Suprapubic skin (tissue), 4 donors: ENCODE data around the gene BMPR2. TPM values are rescaled to one million over a fixed set of nuclear protein-coding genes. Genes with fewer than 3 reads are reported as not detected.
"Not testable (repeated sequence)": the region's sequence is repeated elsewhere in the genome, so short reads cannot be mapped to it uniquely, and the experiment has no call there.

Experiments
- DNase-seq, 2 donors: peaks; one replicate each; pipeline ENCODE4 v3.0.0-alpha.2; 2019; ENCODE audit warnings: low spot score in 2 of 2
- H3K27ac ChIP-seq: fragments of 200-600 bp; sonication (generic); one replicate; pipeline ENCODE4 v1.5.1; 2019
- H3K27me3 ChIP-seq: fragments of 200-600 bp; sonication (generic); one replicate; pipeline ENCODE4 v1.5.1; 2019
- H3K36me3 ChIP-seq: fragments of 200-600 bp; sonication (generic); one replicate; pipeline ENCODE4 v1.5.1; 2019
- H3K4me1 ChIP-seq: fragments of 200-600 bp; sonication (generic); one replicate; pipeline ENCODE4 v1.5.1; 2019
- H3K4me3 ChIP-seq: fragments of 200-600 bp; sonication (generic); one replicate; pipeline ENCODE4 v1.5.1; 2019; ENCODE audit warnings: mild to moderate bottlenecking
- H3K9me3 ChIP-seq: fragments of 200-600 bp; sonication (generic); one replicate; pipeline ENCODE4 v1.5.1; 2019
- EP300 ChIP-seq: sonication (generic); formaldehyde crosslinking; IDR thresholded peaks from one replicate; pipeline ENCODE4 v1.6.1; 2017; ENCODE audit warnings: antibody characterized with exemption
- POLR2A ChIP-seq, 2 donors: fragments of 450-650 bp; IDR thresholded peaks; one replicate each; pipeline ENCODE4 v1.6.1; 2017; ENCODE audit warnings: antibody characterized with exemption in 2 of 2, mild to moderate bottlenecking in 2 of 2, moderate library complexity in 2 of 2
- POLR2AphosphoS5 ChIP-seq, 3 donors: sonication (generic); formaldehyde crosslinking; IDR thresholded peaks; one replicate each; pipeline ENCODE4 v1.6.1; 2017; ENCODE audit warnings: antibody characterized with exemption in 3 of 3
- WGBS: methylation state at CpG from one replicate; pipeline ENCODE4 v1.1.5; 2018; 5-methylcytosine and 5-hydroxymethylcytosine counted together
- total RNA-seq, 4 donors: library from RNA; depleted of rRNA; stranded (reverse); fragments of >200 nt; gene quantifications; one replicate each; pipeline ENCODE4 v1.1.0, GENCODE V29; 2016
- TF ChIP-seq, protein P1 (sequence below), 2 donors: fragments of 200-600 bp in 1 of 2; fragments of 450-650 bp in 1 of 2; sonication (generic) in 1 of 2; IDR thresholded peaks; one replicate each; pipeline ENCODE4 v1.5.1; 2016 to 2019; ENCODE audit warnings: antibody characterized with exemption in 2 of 2, mild to moderate bottlenecking in 1 of 2, moderate library complexity in 1 of 2

BMPR2 gene
- total RNA-seq, 4 donors from 2014 or later = 37.8 to 47.1 (median 42.3) TPM

DNA sequence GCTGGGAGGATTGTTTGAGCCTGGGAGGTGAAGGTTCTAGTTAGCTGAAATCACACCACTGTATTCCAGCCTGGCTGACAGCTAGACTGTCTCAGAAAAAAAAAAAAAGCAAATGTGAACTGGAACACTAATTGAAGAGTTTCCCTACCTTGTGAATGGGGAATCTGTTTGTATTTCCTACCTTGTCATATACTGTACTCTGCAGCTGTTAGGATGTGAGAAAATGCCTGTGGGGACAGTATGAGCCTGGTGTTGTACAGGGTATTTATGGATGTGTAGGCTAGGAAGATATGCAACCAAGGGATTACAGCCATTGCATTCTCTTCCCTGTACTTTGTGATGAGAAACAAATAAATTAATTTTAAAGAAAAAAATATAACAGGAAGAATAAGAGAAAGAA, 145.3 kb downstream of the BMPR2 start:
- H3K36me3 ChIP-seq = peaks cover 66% of the 10 kb centered on the region
- no peak for TF ChIP-seq EP300
- no peak for TF ChIP-seq POLR2A (IDR thresholded peaks at IDR 0.05)
- TF ChIP-seq POLR2AphosphoS5 (IDR thresholded peaks at IDR 0.05) = no peak
- TF ChIP-seq, protein P1, sequence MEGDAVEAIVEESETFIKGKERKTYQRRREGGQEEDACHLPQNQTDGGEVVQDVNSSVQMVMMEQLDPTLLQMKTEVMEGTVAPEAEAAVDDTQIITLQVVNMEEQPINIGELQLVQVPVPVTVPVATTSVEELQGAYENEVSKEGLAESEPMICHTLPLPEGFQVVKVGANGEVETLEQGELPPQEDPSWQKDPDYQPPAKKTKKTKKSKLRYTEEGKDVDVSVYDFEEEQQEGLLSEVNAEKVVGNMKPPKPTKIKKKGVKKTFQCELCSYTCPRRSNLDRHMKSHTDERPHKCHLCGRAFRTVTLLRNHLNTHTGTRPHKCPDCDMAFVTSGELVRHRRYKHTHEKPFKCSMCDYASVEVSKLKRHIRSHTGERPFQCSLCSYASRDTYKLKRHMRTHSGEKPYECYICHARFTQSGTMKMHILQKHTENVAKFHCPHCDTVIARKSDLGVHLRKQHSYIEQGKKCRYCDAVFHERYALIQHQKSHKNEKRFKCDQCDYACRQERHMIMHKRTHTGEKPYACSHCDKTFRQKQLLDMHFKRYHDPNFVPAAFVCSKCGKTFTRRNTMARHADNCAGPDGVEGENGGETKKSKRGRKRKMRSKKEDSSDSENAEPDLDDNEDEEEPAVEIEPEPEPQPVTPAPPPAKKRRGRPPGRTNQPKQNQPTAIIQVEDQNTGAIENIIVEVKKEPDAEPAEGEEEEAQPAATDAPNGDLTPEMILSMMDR (IDR thresholded peaks at IDR 0.05) = no peak
- H3K4me3 ChIP-seq = no peak overlapping the region
- no peak for DNase-seq
- H3K27ac ChIP-seq = no peak overlapping the region
- H3K4me1 ChIP-seq = no peaks in the 10 kb centered on the region
- no peaks in the 10 kb centered on the region for H3K27me3 ChIP-seq
- H3K9me3 ChIP-seq = no peaks in the 10 kb centered on the region

DNA sequence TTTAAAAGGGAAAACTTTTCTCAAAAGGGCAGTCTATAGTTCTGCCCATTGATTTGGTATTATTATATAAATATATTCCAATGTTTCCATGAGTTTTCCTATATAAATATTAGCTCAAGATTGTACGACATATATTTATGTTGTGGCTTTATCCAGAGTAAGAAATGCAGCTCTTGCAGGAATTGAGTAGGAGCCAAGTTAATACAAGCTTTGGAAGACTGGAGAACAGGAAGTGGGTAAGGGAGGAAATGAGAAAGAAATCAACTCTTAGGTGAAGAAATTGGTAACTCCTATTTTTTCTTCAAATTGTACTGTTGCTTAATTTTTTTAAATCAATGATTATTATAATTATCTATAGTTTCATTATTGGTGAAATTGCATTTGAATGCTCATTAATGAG, 153.3 kb downstream of the BMPR2 start:
- TF ChIP-seq POLR2AphosphoS5 (IDR thresholded peaks at IDR 0.05) = no peak
- H3K36me3 ChIP-seq = peaks cover 29% of the 10 kb centered on the region
- no peaks in the 10 kb centered on the region for H3K27me3 ChIP-seq
- H3K27ac ChIP-seq = no peak overlapping the region
- DNase-seq = no peak
- no peaks in the 10 kb centered on the region for H3K9me3 ChIP-seq
- 57% methylated on average over 1 of the region's 1 CpG for WGBS
- peaks cover 4% of the 10 kb centered on the region for H3K4me1 ChIP-seq
- no peak overlapping the region for H3K4me3 ChIP-seq

DNA sequence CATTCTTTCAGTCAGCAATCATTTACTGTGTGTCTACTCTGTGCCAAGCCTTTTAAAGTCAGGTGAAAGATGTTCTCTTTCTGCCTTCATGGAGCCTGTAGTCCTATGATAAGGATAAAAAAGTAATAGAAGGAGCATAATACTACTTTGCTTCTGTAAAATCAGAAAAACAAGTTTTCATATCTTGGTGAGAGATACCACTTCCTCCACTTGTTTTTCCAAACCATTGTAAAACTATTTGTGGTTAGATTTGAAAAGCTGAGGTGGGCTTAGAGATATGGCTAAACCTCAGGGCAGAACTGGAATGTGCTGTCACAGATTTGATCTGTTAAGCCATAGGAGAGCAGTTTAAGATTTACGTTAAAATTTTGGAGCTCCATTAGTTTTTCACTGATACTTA, 153.9 kb downstream of the BMPR2 start:
- no peak for DNase-seq
- Histone ChIP-seq H3K27me3 (no peaks in the 10 kb centered on the region), H3K4me3 (no peak overlapping the region), H3K9me3 (no peaks in the 10 kb centered on the region), H3K27ac (no peak overlapping the region), H3K36me3 (peaks cover 28% of the 10 kb centered on the region), H3K4me1 (peaks cover 4% of the 10 kb centered on the region)
- 78% methylated on average over 1 of the region's 1 CpG for WGBS
- no peak for TF ChIP-seq EP300
- TF ChIP-seq, protein P1 (IDR thresholded peaks at IDR 0.05) = no peak
- no peak for TF ChIP-seq POLR2A (IDR thresholded peaks at IDR 0.05)
- no peak for TF ChIP-seq POLR2AphosphoS5 (IDR thresholded peaks at IDR 0.05)

DNA sequence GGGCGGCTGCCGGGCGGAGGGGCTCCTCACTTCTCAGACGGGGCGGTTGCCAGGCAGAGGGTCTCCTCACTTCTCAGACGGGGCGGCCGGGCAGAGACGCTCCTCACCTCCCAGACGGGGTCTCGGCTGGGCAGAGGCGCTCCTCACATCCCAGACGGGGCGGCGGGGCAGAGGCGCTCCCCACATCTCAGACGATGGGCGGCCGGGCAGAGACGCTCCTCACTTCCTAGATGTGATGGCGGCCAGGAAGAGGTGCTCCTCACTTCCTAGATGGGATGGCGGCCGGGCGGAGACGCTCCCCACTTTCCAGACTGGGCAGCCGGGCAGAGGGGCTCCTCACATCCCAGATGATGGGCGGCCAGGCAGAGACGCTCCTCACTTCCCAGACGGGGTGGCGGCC, 159.2 kb downstream of the BMPR2 start:
- 89% methylated on average over 9 of the region's 30 CpGs for WGBS
- not testable (repeated sequence) for H3K27ac ChIP-seq, H3K9me3 ChIP-seq, DNase-seq, H3K4me3 ChIP-seq, H3K27me3 ChIP-seq, H3K4me1 ChIP-seq
- H3K36me3 ChIP-seq = peaks cover 24% of the 10 kb centered on the region

DNA sequence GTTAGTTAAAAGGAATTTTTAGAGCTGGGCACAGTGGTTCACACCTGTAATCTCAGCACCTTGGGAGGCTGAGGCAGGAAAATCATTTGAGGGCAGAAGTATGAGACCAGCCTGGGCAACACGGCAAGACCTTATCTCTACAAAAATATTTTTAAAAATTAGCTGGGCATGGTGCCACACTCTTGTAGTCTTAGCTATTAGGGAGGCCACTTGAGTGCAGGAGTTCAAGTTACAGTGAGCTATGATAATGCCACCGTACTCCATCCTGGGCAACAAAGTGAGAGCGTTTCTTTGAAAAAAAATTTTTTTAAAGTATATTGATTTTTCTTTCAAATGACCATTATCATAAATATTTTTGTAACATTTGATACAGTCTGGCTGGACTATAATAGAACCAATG, 165.0 kb downstream of the BMPR2 start:
- Histone ChIP-seq H3K4me3 (no peak overlapping the region), H3K9me3 (no peaks in the 10 kb centered on the region), H3K4me1 (no peaks in the 10 kb centered on the region), H3K36me3 (peaks cover 5% of the 10 kb centered on the region), H3K27ac (no peak overlapping the region), H3K27me3 (no peaks in the 10 kb centered on the region)
- WGBS = 75% methylated on average over 3 of the region's 3 CpGs
- TF ChIP-seq POLR2A (IDR thresholded peaks at IDR 0.05) = no peak
- no peak for TF ChIP-seq EP300
- TF ChIP-seq POLR2AphosphoS5 (IDR thresholded peaks at IDR 0.05) = no peak
- TF ChIP-seq, protein P1 (IDR thresholded peaks at IDR 0.05) = no peak
- no peak for DNase-seq

DNA sequence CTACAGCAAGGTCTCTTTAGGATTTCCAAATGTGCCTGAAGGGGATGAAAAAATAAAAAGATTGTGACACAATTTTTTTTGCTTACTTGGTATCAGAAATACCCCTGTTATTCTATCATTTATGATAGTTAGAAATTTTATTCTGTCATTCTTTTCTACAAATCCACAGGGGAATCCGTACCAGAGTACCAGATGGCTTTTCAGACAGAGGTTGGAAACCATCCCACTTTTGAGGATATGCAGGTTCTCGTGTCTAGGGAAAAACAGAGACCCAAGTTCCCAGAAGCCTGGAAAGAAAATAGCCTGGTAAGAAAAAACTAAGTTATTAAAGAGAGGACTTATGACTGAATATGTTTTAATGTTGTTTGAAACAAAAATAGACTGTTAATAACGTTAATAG, 166.0 kb downstream of the BMPR2 start:
- Histone ChIP-seq H3K27ac (no peak overlapping the region), H3K36me3 (peaks cover 5% of the 10 kb centered on the region), H3K4me3 (no peak overlapping the region), H3K9me3 (no peaks in the 10 kb centered on the region), H3K27me3 (no peaks in the 10 kb centered on the region), H3K4me1 (no peaks in the 10 kb centered on the region)
- no peak for DNase-seq
- TF ChIP-seq, protein P1 (IDR thresholded peaks at IDR 0.05) = no peak
- TF ChIP-seq POLR2A (IDR thresholded peaks at IDR 0.05) = no peak
- 62% methylated on average over 3 of the region's 3 CpGs for WGBS
